ENCODE data around the gene RAB6B.
"Not testable (repeated sequence)": the region's sequence is repeated elsewhere in the genome, so short reads cannot be mapped to it uniquely, and the experiment has no call there.

Gene RAB6B

DNA sequence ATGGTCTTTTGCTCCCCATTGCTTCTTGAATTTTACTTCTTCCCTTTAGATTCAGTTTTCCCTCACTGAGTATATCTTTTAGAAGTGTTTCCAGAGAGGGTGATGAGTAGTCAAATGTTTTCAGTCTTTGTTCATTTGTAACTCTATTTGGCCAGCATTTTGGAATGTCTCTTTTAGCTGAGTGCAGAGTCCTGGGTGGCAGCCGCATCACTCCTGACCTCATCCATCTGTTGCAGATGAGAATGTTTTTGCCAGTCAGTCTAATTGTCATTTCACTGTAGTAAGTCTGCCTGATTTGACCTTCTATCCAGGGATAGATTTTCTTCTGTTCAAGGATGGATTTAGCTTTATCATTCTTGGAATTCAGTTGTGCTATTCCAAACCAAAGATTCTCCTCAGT is 82.8 kb downstream of the RAB6B start:
- DNase-seq (ENCODE audit: low read depth, low spot score) = no peak

DNA sequence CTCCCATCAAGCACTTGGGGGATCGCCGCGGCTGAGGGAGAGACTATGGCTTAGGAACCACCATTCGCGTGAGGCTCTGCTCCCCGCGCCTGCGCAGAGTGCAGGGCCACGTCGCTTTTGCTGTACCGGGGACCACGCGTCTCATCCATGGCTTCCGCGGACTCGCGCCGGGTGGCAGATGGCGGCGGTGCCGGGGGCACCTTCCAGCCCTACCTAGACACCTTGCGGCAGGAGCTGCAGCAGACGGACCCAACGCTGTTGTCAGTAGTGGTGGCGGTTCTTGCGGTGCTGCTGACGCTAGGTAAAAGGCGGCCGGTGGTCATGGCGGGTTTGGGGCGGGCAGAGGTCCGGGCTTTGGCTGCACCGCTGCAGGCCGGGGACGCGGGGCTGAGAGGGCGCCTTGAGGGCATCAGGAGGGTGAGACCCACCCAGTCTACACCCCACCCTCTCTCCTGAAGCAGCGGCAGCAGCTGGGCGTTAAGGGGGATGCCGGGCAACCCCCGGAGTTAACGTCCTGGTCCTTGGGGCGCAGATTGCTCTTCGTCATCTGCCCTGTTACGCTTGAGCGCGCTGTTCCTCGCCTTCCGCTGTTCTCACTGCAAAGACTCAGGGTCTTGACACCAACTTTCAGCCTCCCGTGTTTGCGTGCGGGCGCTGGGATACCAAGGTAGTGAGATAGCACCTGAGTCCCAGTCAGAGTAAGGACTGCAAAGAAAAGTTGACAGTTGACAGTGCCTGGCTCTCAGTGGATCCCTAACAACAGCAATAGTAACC is 89.8 kb downstream of the RAB6B start, which contains the start of gene SRPRB:
Gene SRPRB (plus strand): TSS at position 114 of the 774 bp plus-strand sequence. CDS start 34 bp downstream, at position 148.
- DNase-seq (ENCODE audit: low read depth, low spot score) = peak; percentile 94

DNA sequence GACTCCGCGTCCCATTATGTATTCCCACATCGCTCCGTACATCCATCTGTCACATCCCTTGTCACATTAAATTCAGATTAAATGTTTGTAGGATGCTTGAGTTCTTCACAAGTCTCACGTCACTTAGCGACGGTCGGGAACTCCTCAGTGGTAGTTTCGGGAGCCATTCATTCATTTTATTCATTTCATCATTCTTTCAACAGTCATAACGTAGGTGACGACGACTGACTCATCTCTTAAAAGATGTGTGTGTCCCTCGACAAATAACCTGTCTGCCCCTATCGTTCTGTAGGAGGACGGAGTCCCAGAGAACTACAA is 90.3 kb downstream of the RAB6B start:
- DNase-seq (ENCODE audit: low read depth, low spot score) = no peak

- DNase-seq (ENCODE audit: low read depth, low spot score) = no peak
These were observed 90.8 kb downstream of the RAB6B start for GRCh38 chr3:133804896-133805295.

- no peak for DNase-seq (ENCODE audit: low read depth, low spot score)
These were observed 92.2 kb downstream of the RAB6B start for GRCh38 chr3:133803469-133803868.

DNA sequence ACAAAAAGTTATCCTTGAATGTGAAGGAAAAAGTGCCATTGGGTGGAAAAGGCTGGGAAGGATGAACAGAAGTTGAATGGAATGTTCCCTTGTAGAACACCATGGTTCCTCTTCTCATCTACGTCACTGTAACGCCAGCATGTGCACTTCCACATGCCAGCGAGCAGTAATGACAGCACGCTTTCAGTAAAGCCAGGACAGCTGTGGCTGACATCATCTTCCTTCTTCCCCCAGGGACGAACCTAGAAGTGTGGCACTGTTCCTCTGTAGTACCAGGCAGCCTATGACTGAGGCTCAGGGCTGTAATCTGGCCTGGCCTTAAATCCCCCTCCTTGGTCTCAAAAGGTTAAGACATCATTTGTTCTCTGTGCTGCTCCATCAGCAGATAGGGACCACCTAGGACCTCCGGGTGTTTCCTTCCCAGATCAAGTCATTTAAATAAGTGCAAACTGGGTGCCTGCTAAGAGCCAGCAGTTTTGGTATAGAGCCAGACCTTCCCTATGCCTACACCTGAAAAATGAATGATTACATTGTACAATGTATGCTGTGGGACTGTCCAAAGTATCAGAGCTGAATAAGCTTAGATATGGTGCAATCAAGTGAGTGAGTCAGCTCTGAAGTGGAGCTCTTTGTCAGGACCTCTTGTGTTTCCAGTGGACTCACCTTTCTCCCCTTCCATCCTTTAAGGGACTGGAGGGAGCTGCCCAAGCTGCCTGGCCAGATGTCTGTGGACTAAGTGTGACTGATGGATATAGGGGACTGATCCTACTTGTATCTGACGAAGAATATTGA is 95.7 kb downstream of the RAB6B start:
- DNase-seq (ENCODE audit: low read depth, low spot score) = no peak

- no peak for DNase-seq (ENCODE audit: low read depth, low spot score)
These were observed 98.1 kb downstream of the RAB6B start for GRCh38 chr3:133797396-133798105.

GRCh38 chr3:133792171-133792763 is 103.4 kb downstream of the RAB6B start:
- no peak for DNase-seq (ENCODE audit: low read depth, low spot score)

GRCh38 chr3:133788024-133788423 is 107.7 kb downstream of the RAB6B start:
- no peak for DNase-seq (ENCODE audit: low read depth, low spot score)

DNA sequence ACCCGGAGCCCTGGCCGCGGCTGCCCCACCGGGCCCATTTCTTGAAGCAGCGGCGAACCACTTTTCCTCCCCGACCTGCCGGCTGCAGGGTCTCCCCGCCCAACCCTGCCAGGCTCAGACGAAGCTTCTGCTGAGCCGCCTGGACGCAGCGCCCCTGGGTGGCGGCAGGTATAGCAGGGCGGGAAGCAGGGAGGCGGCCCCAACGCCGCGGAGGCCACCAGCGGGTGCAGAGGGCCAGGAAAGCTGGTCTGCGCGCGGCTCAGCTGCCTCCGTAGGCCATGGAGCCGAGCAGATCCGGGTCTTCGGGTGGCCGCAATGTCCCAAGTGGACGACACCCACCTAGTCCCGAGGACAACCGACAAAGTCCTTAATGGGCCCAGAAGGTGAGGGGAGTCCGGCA is 111.9 kb downstream of the RAB6B start:
- no peak for DNase-seq (ENCODE audit: low read depth, low spot score)

DNA sequence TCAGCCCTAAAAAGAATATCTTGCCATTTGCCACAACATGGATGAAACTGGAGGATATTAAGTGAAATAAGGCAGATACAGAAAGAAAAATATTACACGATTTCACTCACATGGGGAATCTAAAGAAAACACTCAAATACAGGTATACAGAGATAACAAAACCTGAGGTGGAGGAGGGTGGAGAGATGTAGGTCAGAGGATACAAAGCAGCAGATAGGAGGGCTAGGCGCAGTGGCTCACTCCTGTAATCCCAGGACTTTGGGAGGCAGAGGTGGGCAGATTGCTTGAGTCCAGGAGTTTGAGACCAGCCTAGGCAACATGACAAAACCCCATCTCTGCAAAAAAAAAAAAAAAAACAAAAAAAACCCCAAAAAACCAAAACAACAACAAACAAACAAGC is 113.2 kb downstream of the RAB6B start:
- no peak for DNase-seq (ENCODE audit: low read depth, low spot score)

GRCh38 chr3:133781570-133781969 is 114.1 kb downstream of the RAB6B start:
- DNase-seq (ENCODE audit: low read depth, low spot score) = no peak

DNA sequence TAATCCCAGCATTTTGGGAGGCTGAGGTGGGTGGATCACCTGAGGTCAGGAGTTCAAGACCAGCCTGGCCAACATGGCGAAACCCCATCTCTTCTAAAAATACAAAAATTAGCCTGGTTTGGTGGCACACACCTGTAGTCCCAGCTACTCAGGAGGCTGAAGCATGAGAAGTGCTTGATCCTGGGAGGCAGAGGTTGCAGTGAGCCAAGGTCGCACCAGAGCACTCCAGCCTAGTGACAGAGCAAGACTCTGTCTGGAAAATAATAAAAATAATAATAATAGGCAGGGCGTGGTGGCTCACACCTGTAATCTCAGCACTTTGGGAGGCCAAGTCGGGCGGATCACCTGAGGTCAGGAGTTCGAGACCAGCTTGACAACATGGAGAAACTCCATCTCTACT is 114.9 kb downstream of the RAB6B start:
- not testable (repeated sequence) for DNase-seq (ENCODE audit: low read depth, low spot score)

GRCh38 chr3:133779626-133780203 is 116.0 kb downstream of the RAB6B start:
- no peak for DNase-seq (ENCODE audit: low read depth, low spot score)

DNA sequence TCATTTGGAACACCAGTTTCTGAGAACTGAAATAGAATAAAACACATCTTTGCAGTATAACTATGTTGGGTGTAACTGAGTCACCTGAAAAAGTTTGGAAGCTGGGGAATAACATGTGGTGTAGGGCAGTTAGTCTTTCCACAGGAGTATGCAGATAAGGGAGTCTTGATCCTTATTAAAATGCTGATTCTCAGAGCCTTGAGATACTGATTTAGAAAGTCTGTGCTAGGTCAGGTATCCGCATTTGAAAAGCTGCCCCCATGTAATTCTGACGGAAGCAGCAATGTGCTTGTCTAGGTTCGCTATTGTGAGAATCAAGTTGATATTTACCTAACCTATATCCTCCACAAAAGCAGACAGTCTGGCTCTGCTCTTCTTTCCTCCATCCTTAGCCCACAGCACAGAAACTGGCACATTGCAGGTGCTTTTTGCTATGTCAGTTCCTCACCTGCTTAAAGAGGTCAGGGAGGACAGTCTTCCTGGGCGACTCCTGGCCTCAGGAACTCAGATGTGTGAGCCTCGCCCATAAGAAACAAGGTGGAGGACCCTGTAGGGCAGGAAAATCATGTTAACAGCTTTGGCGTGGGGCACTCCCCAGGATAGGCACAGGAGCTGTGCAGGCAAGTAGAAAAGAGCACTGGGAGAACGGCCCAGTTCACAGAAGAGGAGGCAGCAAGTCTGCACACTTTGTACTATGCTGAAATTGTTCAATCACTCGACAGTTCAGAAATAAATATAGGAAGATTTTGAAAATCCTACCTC is 117.7 kb downstream of the RAB6B start:
- no peak for DNase-seq (ENCODE audit: low read depth, low spot score)

DNA sequence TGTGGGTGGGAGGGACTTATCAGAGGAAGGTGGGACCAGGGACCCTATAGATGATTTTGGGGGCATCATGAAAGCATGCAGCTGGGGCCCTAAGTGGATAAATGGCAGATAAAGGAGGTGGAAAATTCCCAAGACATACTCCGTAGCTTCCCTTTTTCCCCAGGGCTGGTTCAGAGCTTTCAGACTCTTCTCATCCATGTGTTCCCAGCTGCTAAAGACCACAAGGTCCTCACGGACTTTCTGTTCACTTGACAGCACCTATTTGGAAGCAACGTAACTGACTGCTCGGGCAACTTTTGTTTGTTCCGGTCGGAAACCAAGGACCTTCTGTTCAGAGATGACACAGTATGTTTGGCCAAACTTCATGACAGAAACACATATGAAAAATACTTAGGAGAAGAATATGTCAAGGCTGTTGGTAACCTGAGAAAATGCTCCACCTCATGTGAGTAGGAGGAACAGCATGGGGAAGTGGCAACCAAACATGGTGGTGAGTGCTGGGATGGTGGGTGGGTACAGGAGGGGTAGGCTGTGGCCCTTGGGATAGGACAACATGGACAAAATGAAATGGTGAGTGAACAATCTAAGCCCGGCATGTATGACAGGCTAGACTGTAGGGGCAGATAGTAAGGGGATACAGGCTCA is 118.8 kb downstream of the RAB6B start:
- no peak for DNase-seq (ENCODE audit: low read depth, low spot score)

- no peak for DNase-seq (ENCODE audit: low read depth, low spot score)
These were observed 119.8 kb downstream of the RAB6B start for GRCh38 chr3:133775835-133776234.

- DNase-seq (ENCODE audit: low read depth, low spot score) = no peak
These were observed 120.4 kb downstream of the RAB6B start for GRCh38 chr3:133775309-133775708.
